LNCAP (cell line): ENCODE data around the gene ZSCAN26.

Source experiments
- TF ChIP-seq, protein P1 (sequence below): fragments of 450-650 bp; IDR thresholded peaks from 2 replicates; pipeline ENCODE4 v1.5.1; 2017; ENCODE audit warnings: mild to moderate bottlenecking

Gene ZSCAN26

DNA sequence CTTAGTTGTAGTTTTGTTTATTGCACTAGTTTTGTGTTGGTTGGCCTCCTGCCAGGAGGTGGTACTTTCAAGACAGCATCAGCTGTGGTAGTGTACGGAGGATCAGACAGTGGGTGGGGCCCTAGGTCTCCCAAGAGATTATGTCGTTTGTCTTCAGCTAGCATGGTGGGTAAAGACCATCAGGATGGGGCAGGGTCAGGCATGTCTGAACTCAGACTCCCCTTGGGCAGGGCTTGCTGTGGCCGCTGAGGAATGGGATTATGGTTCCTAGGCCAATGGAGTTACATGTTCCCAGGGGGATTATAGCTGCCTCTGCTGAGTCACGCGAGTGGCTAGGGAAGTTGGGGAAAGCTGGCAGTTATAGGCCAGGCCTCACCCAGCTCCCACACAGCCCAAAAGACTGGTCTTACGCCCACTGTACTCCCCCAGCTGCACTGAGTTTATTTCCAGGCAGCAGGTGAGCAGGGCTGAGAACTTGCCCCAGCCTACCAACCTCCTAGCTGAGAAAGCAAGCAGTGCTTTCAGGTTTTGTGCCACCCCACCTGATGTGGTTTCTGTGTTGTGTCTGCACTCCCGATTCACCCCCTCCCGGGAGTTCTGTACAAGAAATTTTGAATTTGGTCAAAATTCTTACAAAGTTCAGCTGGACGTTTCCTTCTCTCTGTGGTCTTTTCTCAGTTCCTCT, 44.3 kb downstream of the ZSCAN26 start:
- TF ChIP-seq, protein P1, sequence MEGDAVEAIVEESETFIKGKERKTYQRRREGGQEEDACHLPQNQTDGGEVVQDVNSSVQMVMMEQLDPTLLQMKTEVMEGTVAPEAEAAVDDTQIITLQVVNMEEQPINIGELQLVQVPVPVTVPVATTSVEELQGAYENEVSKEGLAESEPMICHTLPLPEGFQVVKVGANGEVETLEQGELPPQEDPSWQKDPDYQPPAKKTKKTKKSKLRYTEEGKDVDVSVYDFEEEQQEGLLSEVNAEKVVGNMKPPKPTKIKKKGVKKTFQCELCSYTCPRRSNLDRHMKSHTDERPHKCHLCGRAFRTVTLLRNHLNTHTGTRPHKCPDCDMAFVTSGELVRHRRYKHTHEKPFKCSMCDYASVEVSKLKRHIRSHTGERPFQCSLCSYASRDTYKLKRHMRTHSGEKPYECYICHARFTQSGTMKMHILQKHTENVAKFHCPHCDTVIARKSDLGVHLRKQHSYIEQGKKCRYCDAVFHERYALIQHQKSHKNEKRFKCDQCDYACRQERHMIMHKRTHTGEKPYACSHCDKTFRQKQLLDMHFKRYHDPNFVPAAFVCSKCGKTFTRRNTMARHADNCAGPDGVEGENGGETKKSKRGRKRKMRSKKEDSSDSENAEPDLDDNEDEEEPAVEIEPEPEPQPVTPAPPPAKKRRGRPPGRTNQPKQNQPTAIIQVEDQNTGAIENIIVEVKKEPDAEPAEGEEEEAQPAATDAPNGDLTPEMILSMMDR, result no peak

DNA sequence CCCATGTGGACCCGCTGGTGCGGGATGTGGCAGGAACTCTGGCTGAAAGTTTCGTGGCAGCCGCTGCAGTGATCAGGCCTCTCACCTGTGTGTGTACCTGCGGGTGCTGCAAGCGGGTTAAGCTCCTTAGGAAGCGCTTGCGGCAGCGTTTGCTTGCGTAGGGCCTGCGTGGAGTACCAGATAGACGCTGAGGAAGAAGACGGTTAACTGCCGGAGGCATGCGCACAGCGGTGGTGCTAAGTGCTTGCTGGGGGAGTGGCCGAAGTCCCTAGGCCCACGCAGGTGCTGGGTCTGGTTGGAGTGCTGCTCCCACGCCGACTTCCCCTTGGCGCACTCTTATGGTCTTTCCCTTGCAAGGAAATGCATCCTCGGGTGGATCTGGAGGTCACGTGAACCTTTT, 46.0 kb downstream of the ZSCAN26 start:
- TF ChIP-seq, protein P1, result no peak

GRCh38 chr6:28315628-28316027, 48.7 kb downstream of the ZSCAN26 start:
- TF ChIP-seq, protein P1, result no peak

GRCh38 chr6:28322661-28323060, 55.7 kb downstream of the ZSCAN26 start:
- TF ChIP-seq, protein P1, result no peak

DNA sequence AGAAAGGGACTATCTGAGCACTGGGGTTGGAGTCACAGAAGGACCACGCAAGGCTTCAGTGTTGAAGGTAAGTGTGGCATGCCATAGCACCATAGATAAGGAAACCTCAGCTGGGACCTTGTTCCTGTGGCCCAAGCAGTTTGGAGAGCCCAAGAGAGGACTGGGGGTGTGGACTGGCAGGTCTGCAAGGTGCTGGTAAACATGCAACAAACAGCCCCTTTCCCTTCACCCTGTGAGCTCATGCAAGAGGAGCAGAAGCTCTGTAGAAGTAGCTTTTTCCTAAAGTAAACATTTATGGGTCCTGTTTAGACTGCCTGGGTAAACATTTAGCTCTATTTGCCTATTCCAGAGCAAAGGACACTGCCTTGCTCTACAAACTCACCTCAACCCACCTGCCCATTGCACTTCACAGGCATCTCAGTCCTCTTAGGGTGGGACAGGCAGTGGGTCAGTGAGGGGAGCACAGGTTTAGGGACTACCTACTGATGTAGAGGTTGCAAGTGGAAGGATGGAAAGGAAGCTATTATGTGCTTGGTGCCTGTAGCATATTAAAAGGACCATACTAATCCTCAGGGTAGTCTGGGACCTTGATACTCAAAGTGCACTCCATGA, 57.0 kb downstream of the ZSCAN26 start:
- TF ChIP-seq, protein P1, result no peak

GRCh38 chr6:28326371-28326948, 59.5 kb downstream of the ZSCAN26 start:
- TF ChIP-seq, protein P1, result no peak
